Thymus (tissue), 11 donors: Measurements from ENCODE around the gene MUC2. TPM values are rescaled to one million over a fixed set of nuclear protein-coding genes. Genes with fewer than 3 reads are reported as not detected.

Source experiments
- DNase-seq, 9 donors: peaks; one replicate each; pipeline ENCODE4 v3.0.0-alpha.2; 2013; ENCODE audit warnings: low spot score in 9 of 9, low read depth in 6 of 9, missing footprints in 1 of 9
- H3K27ac ChIP-seq, 2 donors: one replicate each; pipeline ENCODE4 v1.5.1; 2013; ENCODE audit warnings: control low read depth in 1 of 2, low read depth in 1 of 2, low read length in 1 of 2, mild to moderate bottlenecking in 1 of 2, moderate library complexity in 1 of 2
- H3K27me3 ChIP-seq, 2 donors: one replicate each; pipeline ENCODE4 v1.5.1; 2013; ENCODE audit warnings: low read length in 1 of 2; ENCODE audit not compliant: control insufficient read depth in 2 of 2, insufficient read depth in 1 of 2
- H3K36me3 ChIP-seq, 2 donors: one replicate each; pipeline ENCODE4 v1.5.1; 2013; ENCODE audit warnings: low read length in 1 of 2, mild to moderate bottlenecking in 1 of 2, moderate library complexity in 1 of 2; ENCODE audit not compliant: control insufficient read depth in 2 of 2, insufficient read depth in 2 of 2
- H3K4me1 ChIP-seq, 2 donors: one replicate each; pipeline ENCODE4 v1.5.1; 2013; ENCODE audit warnings: low read length in 2 of 2; ENCODE audit not compliant: control insufficient read depth in 2 of 2, insufficient read depth in 2 of 2
- H3K4me3 ChIP-seq, 2 donors: one replicate each; pipeline ENCODE4 v1.5.1; 2013; ENCODE audit warnings: low read length in 2 of 2, control low read depth in 1 of 2, mild to moderate bottlenecking in 1 of 2
- H3K9me3 ChIP-seq, 2 donors: one replicate each; pipeline ENCODE4 v1.5.1; 2013; ENCODE audit warnings: low read length in 1 of 2, mild to moderate bottlenecking in 1 of 2; ENCODE audit not compliant: control insufficient read depth in 2 of 2, insufficient read depth in 1 of 2
- WGBS: extraction: QIAGEN DNeasy Blood & Tissue Kit; methylation state at CpG from one replicate; pipeline ENCODE4 v1.1.7; 2013; 5-methylcytosine and 5-hydroxymethylcytosine counted together
- polyA plus RNA-seq: library from polyadenylated mRNA; stranded (reverse); fragments of 200-250 nt; gene quantifications from one replicate; pipeline ENCODE4 v1.2.3, GENCODE V29; 2013
- total RNA-seq: library from RNA; stranded (reverse); fragments of 120-200 nt; gene quantifications from one replicate; pipeline ENCODE4 v1.2.4, GENCODE V29; 2013
- donor health status: healthy.

The MUC2 gene
- total and polyA plus RNA-seq, 2 donors: under 0.01 TPM

DNA sequence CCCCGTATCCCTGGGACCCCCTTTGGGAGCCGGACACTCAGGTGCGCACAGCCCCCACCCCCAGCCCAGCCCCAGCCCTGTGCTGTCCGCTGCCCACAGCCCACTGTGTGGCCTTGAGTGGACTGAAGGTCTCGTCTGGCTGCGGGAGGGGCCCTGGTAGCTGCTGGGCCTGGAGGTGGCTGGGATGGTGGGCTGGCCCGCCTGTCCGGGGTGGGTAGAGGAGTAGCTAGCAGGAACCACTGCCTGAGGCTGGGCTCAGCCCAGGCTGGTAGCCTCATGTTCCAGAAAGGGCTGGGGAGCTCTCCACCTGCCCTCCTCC lies 33.6 kb upstream of the MUC2 start:
- Histone ChIP-seq H3K27me3 (peaks cover 0 to 4% of the 10 kb centered on the region in 2 donors), H3K4me1 (no peaks in the 10 kb centered on the region), H3K36me3 (no peaks in the 10 kb centered on the region), H3K4me3 (no peak overlapping the region), H3K27ac (no peak overlapping the region), H3K9me3 (no peaks in the 10 kb centered on the region)
- 95% methylated on average over 8 of the region's 8 CpGs for WGBS
- no peak for DNase-seq

DNA sequence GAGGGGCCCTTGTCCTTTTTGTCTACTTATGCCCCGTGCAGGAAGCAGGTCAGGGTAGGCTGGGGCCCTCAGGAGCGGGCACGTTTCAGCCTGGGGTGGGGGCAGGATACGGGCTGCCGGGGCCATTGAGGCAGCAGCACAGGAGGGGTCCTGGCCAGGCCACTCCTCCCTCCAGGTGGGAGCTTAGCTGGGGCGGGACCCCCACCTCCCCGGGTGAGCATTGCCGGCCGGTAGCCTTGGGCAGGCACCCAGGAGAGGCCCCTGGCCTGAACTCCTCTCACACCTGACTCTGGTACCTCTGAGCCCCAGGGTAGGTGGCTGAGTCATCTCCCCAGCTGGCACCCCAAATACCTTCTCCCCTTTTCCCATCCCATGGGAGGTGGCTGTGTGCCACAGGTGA lies 33.2 kb upstream of the MUC2 start:
- peaks cover 0 to 4% of the 10 kb centered on the region in 2 donors for H3K27me3 ChIP-seq
- no peaks in the 10 kb centered on the region for H3K4me1 ChIP-seq
- H3K27ac ChIP-seq: no peak overlapping the region
- H3K4me3 ChIP-seq: no peak overlapping the region
- no peaks in the 10 kb centered on the region for H3K9me3 ChIP-seq
- WGBS: 92% methylated on average over 9 of the region's 9 CpGs
- DNase-seq: no peak
- H3K36me3 ChIP-seq: no peaks in the 10 kb centered on the region

DNA sequence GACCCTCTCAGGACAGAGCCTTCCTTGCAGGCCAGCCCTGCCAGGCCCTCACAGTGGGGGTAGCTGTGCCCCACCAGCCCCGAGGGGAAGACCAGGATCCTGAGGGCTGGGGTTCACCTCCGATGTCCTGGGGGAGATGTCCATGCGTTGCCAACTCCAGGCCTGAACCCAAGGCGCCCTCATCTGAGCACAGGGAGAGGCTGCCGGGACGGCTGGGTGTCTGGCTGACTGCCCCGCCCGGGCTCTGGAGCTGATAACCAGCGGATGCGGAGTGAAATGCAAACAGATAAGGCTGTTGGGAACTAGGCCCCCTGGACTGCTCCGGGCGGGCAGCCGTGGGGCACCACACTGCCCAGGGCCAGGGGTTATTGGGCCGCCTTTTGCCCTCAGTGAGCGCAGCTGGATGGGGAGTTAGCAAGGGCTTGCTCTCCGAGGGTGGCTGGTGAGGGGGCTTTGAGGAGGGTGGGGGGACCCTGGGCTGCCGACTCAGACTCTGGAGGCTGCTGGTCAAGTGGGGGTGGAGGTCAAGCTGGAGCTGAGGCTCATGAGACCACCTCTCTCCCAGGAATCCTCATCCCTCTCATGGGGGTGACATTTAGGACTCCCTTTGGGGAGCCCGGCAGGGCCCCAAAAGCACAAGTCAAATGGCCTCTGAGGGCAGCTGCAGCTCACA lies 32.6 kb upstream of the MUC2 start:
- Histone ChIP-seq H3K27ac (no peak overlapping the region), H3K9me3 (no peaks in the 10 kb centered on the region), H3K4me3 (no peak overlapping the region), H3K36me3 (no peaks in the 10 kb centered on the region), H3K4me1 (no peaks in the 10 kb centered on the region), H3K27me3 (peaks cover 0 to 4% of the 10 kb centered on the region in 2 donors)
- DNase-seq: no peak
- WGBS: 96% methylated on average over 18 of the region's 18 CpGs

DNA sequence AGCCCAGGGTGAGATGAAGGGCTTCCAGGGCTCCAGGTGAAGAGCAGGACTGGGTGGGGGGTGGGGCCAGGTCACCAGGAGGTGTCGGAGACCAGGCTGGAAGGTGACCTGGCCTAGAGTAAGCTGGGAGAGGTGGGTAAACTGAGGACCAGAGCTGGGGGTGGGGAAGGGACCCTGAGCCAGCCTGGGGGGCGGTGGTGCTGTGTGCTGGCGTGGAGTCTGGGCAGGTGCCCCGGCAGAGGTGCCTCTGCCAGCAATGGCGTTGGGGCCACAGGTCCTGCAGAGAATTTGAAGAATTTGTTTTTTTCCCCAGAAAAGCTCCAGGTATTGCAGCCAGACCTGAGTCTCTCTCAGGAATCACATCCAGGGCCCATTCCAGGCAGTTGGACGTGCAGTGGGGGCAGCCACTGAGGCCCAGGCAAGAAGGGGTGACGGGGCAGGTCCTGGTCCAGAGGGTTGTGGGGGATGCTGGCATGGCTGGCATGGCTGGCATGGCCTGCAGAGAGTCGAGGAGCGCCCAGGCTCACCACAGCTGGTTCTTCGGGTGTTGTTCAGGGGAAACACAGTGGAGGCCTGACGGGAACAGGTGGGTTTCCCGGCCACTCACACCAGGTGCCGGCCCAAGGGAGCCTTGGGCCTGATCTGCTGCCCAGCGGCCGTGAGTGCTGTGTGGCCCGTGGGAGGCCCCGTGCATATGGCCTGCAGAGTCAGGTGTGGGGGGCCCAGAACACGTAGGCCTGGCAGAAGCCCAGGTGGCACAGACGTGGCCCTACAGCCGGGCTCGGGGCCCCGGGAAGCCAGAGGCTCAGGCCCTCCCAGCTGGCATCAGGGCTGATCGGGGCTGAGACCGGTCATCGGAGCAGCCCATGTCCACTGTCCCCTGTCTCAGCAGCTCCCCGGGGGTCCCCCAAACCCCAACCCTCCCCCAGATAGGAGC lies 31.8 kb upstream of the MUC2 start:
- no peaks in the 10 kb centered on the region for H3K4me1 ChIP-seq
- DNase-seq: no peak
- peaks cover 0 to 11% of the 10 kb centered on the region in 2 donors for H3K27me3 ChIP-seq
- H3K36me3 ChIP-seq: no peaks in the 10 kb centered on the region
- H3K9me3 ChIP-seq: no peaks in the 10 kb centered on the region
- no peak overlapping the region for H3K4me3 ChIP-seq
- WGBS: 95% methylated on average over 26 of the region's 26 CpGs
- H3K27ac ChIP-seq: no peak overlapping the region

DNA sequence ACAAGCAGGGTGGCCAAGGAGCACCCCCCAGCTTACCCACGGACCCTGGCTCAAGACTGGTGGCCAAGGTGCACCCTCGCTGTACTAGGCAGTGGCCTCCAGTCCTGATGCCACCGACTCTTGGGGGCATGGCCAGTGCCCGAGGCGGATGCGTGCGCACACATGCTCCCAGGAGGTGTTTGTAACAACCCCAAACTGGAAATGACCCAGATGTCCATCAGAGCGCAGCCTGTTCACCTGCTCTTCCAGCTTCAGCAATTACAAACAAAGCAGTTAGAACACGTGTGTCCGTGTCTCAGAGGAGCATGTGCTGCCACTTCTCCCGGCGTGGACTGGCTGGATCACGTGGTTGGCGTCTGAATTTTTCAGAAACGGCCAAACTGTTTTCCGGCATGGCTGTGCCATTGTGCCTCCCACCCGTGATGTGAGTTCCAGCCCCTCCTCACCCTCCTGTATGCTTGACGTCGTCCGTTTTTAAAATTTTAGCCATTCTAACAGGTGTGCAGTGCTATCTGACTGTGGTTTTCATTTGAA lies 31.0 kb upstream of the MUC2 start:
- WGBS: 93% methylated on average over 20 of the region's 20 CpGs
- peaks cover 0 to 16% of the 10 kb centered on the region in 2 donors for H3K27me3 ChIP-seq
- no peaks in the 10 kb centered on the region for H3K36me3 ChIP-seq
- DNase-seq: no peak
- no peaks in the 10 kb centered on the region for H3K4me1 ChIP-seq
- no peaks in the 10 kb centered on the region for H3K9me3 ChIP-seq
- no peak overlapping the region for H3K27ac ChIP-seq
- no peak overlapping the region for H3K4me3 ChIP-seq

DNA sequence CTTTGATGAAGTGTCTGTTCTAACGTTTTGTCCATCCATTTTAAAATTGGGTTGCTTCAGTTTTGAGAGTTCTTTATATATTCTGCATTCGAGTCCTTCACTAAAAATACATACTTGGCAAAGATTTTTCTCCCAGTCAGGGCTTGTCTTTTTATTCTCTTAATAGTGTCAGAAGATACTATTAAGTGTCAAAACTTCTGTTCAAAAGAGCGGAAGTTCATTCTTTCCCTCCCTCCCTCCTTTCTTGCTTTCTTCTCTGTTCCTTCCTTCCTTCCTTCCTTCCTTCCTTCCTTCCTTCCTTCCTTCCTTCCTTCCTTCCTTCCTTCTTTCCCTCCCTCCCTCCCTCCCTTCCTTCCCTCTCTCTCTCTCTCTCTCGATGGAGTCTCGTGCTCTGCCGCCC lies 30.5 kb upstream of the MUC2 start:
- peaks cover 0 to 21% of the 10 kb centered on the region in 2 donors for H3K27me3 ChIP-seq
- WGBS: 82% methylated on average over 6 of the region's 6 CpGs
- H3K36me3 ChIP-seq: no peaks in the 10 kb centered on the region
- H3K4me1 ChIP-seq: no peaks in the 10 kb centered on the region
- H3K27ac ChIP-seq: no peak overlapping the region
- H3K9me3 ChIP-seq: no peaks in the 10 kb centered on the region
- no peak for DNase-seq
- no peak overlapping the region for H3K4me3 ChIP-seq

DNA sequence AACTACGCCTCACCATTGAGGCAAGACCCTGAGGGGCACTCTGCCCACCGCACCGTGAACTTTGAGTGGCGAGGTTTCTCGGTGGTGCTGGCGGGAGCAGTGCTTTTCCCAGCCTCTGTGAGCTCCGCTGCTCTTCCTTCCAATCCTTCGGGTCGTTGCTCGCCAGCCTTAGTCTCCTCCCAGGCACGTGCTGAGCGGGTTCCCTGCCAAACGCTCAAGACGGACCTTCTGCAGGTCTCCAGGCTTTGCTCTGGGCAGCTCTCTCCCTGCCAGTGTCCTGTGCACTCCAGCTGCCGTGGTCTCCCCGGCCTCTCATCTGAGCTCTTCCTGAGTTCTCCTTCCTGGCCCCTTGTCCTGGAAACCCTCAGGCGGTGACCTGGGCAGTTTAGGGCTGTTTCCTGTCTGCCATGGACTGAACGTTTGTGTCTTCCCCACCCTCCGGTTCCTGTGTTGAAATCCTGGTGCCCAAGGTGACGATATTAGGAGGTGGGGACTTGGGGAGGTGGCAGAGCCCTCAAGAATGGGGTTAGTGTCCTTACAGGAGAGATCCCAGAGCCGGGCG lies 27.0 kb upstream of the MUC2 start:
- whole genome bisulfite sequencing: 68% methylated on average over 22 of the region's 22 CpGs

DNA sequence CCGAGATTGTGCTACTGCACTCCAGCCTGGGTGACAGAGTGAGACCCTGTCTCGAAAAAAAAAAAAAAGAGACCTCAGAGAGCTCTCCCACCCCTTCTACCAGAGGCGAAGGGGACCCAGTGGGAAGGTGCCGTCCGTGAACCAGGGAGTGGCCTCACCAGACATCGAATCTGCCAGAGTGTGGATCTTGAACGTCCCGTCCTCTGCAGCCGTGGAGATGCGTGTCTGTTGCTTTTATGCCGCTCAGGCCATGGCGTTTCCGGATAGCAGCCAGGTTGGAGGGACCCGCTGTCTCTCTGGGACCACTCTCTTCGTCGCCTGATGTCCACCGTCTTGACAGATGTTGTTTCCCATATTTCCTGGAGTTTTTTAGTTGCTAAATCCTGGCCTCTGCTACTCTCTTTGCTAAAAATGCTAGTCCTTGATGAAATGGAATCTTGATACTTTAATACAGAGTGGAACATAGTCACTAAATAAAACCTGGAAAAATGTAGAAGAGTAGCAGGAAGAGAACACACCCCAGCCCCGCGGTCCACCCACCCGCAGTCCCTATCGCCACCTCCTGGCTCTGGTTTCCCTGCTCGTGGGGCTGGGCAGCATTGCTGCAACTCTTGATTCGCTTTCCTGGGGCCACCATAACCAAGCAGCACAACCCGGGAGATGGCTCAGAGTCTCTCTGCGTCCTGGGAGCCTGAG lies 26.2 kb upstream of the MUC2 start:
- peaks cover 0 to 30% of the 10 kb centered on the region in 2 donors for H3K27me3 ChIP-seq
- WGBS: 89% methylated on average over 25 of the region's 25 CpGs
- no peaks in the 10 kb centered on the region for H3K9me3 ChIP-seq
- no peaks in the 10 kb centered on the region for H3K4me1 ChIP-seq
- no peak overlapping the region for H3K27ac ChIP-seq
- DNase-seq: no peak
- H3K4me3 ChIP-seq: no peak overlapping the region
- H3K36me3 ChIP-seq: no peaks in the 10 kb centered on the region

More for the DNA sequence above, 27.0 kb upstream of the MUC2 start:
- H3K4me1 ChIP-seq: no peaks in the 10 kb centered on the region
- no peak overlapping the region for H3K27ac ChIP-seq
- no peaks in the 10 kb centered on the region for H3K9me3 ChIP-seq
- no peaks in the 10 kb centered on the region for H3K36me3 ChIP-seq
- no peak for DNase-seq
- no peak overlapping the region for H3K4me3 ChIP-seq
- H3K27me3 ChIP-seq: peaks cover 0 to 28% of the 10 kb centered on the region in 2 donors
